ENCODE results near the gene ANKRD2.

The ANKRD2 gene

GRCh38 chr10:97590082-97590747 is 17.6 kb downstream of the ANKRD2 start:
- Histone ChIP-seq H3K79me2 (ENCODE audit: insufficient read depth, low read depth) (no peaks in the 10 kb centered on the region), H3K36me3 (ENCODE audit: insufficient read depth) (no peaks in the 10 kb centered on the region), H3K27ac (no peak overlapping the region), H3K4me2 (no peak overlapping the region), H4K20me1 (ENCODE audit: insufficient read depth) (no peaks in the 10 kb centered on the region), H3K27me3 (ENCODE audit: insufficient read depth, low read depth) (no peaks in the 10 kb centered on the region), H3K9ac (no peak overlapping the region), H3K4me1 (ENCODE audit: low read depth, poor library complexity, severe bottlenecking) (no peaks in the 10 kb centered on the region), H2AFZ (ENCODE audit: low read depth) (no peak overlapping the region), H3K4me3 (IDR thresholded peaks at IDR 0.05; ENCODE audit: insufficient read depth, low read depth, low read length) (no peak overlapping the region)
- TF ChIP-seq CTCF (conservative IDR thresholded peaks at IDR 0.05; ENCODE audit: low read depth, low read length) = no peak

- Histone ChIP-seq H3K4me1 (ENCODE audit: low read depth, poor library complexity, severe bottlenecking) (no peaks in the 10 kb centered on the region), H2AFZ (ENCODE audit: low read depth) (no peak overlapping the region), H3K4me2 (no peak overlapping the region), H3K27me3 (ENCODE audit: insufficient read depth, low read depth) (no peaks in the 10 kb centered on the region), H3K36me3 (ENCODE audit: insufficient read depth) (no peaks in the 10 kb centered on the region), H3K27ac (no peak overlapping the region), H4K20me1 (ENCODE audit: insufficient read depth) (no peaks in the 10 kb centered on the region), H3K79me2 (ENCODE audit: insufficient read depth, low read depth) (no peaks in the 10 kb centered on the region), H3K4me3 (IDR thresholded peaks at IDR 0.05; ENCODE audit: insufficient read depth, low read depth, low read length) (no peak overlapping the region), H3K9ac (no peak overlapping the region)
- no peak for TF ChIP-seq CTCF (conservative IDR thresholded peaks at IDR 0.05; ENCODE audit: low read depth, low read length)
These were observed 18.3 kb downstream of the ANKRD2 start for GRCh38 chr10:97590748-97591495.

- TF ChIP-seq CTCF (conservative IDR thresholded peaks at IDR 0.05; ENCODE audit: low read depth, low read length) = no peak
- Histone ChIP-seq H3K4me1 (ENCODE audit: low read depth, poor library complexity, severe bottlenecking) (peaks cover 9% of the 10 kb centered on the region), H4K20me1 (ENCODE audit: insufficient read depth) (no peaks in the 10 kb centered on the region), H3K4me2 (no peak overlapping the region), H2AFZ (ENCODE audit: low read depth) (no peak overlapping the region), H3K4me3 (IDR thresholded peaks at IDR 0.05; ENCODE audit: insufficient read depth, low read depth, low read length) (no peak overlapping the region), H3K79me2 (ENCODE audit: insufficient read depth, low read depth) (no peaks in the 10 kb centered on the region), H3K36me3 (ENCODE audit: insufficient read depth) (no peaks in the 10 kb centered on the region), H3K27ac (no peak overlapping the region), H3K27me3 (ENCODE audit: insufficient read depth, low read depth) (no peaks in the 10 kb centered on the region), H3K9ac (no peak overlapping the region)
These were observed 20.8 kb downstream of the ANKRD2 start for GRCh38 chr10:97593421-97593820.

DNA sequence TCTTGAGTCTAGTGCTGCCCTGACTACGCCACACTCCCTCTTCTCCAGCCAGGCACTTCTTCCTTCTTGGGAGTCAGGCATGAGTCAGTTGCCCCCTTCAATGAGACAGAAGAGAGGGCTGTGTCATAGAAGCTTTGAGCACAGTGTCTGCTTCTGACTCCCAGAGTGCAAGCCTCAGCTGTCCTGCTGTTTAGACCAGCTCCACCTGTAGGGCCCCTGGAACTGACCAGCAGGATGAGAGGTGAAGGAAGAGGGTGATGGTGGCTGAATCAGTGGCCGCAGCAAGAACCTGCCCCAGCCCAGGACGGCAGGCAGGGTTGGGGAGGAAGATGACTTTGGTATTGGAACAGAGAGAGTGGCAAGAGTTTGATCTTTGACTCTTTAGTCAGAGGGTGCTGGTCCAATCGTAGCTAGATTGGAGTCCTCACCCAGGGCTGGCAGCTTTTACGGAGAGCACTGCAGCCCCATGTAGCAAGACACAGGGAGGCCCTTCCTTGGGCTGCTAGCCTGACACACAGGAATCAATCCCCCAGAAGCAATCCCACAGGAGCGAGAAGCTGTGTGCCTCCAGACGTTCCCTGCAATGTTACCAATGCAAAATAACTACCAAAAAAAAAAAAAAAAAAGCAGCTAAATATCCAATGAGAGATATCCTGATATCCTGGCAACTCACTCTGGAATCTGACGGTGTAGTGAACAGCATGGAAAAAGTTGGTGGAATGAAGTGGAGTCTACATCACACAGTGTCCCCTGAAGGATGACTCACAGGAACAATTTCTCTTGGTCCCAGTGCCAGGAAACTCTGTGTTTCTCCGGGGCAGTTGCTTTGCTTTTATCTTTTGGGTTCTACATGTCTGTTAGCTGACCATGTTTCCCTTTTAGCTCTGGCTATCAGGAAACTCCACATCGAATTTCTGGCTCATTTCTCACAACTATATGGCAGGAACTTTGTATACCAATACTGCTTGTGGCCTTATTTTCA is 23.8 kb downstream of the ANKRD2 start:
- H3K4me1 ChIP-seq (ENCODE audit: low read depth, poor library complexity, severe bottlenecking) = peaks cover 9% of the 10 kb centered on the region
- H3K79me2 ChIP-seq (ENCODE audit: insufficient read depth, low read depth) = no peaks in the 10 kb centered on the region
- no peak overlapping the region for H3K4me3 ChIP-seq (IDR thresholded peaks at IDR 0.05; ENCODE audit: insufficient read depth, low read depth, low read length)
- H2AFZ ChIP-seq (ENCODE audit: low read depth) = no peak overlapping the region
- no peak overlapping the region for H3K4me2 ChIP-seq
- no peaks in the 10 kb centered on the region for H3K36me3 ChIP-seq (ENCODE audit: insufficient read depth)
- H3K9ac ChIP-seq = no peak overlapping the region
- H3K27me3 ChIP-seq (ENCODE audit: insufficient read depth, low read depth) = no peaks in the 10 kb centered on the region
- H3K27ac ChIP-seq = no peak overlapping the region
- no peak for TF ChIP-seq CTCF (conservative IDR thresholded peaks at IDR 0.05; ENCODE audit: low read depth, low read length)
- H4K20me1 ChIP-seq (ENCODE audit: insufficient read depth) = no peaks in the 10 kb centered on the region
